K562 (cell line): ENCODE measurements around the gene POU4F2. TPM values are rescaled to one million over a fixed set of nuclear protein-coding genes. Genes with fewer than 3 reads are reported as not detected.

Source experiments
- ATAC-seq: fragments of 200-7000 bp; cut with Tn5 transposase; 3 replicates; pipeline ENCODE4 v1.9.1; 2020; ENCODE audit warnings: moderate library complexity
- BruUV-seq: library from RNA; stranded (reverse); fragments of 400-500 nt; replicated peaks from 2 replicates; lab custom pipeline; 2021; lab: Mats Ljungman, UMichigan
- CTCF ChIA-PET: fragments of 300-600 bp; formaldehyde crosslinking; extraction: SDS; loops from one replicate; lab custom pipeline; 2021; ENCODE audit warnings: low intra/inter-chr PET ratio; lab: Yijun Ruan, JAX
- POLR2A ChIA-PET: fragments of 300-600, 350-650 bp; sonication (Branson Sonifier 250); formaldehyde crosslinking; extraction: SDS; loops from one replicate; lab custom pipeline; 2021; ENCODE audit warnings: antibody characterized with exemption, inconsistent platforms; lab: Yijun Ruan, JAX
- DNase-seq, 4 experiments: peaks; one replicate each; pipeline versions ENCODE4 v3.0.0 to v3.0.0-alpha.2; 2011 to 2018; ENCODE audit warnings: low spot score in 3 of 4, mixed read lengths in 3 of 4; ENCODE audit errors: extremely low read depth in 1 of 4
- FAIRE-seq: peaks from 2 replicates; lab custom pipeline; 2011; peaks lifted over from hg19 to GRCh38; lab: Jason Lieb, UNC
- H2AFZ ChIP-seq: 2 replicates; pipeline ENCODE4 v1.6.0; 2011; ENCODE audit warnings: low read depth, low read length, control low read depth, inconsistent platforms
- H3K27ac ChIP-seq: fragments of 200-600 bp; 3 replicates; pipeline ENCODE4 v1.8.0; 2011; ENCODE audit warnings: low read depth, mild to moderate bottlenecking, control low read depth, inconsistent platforms, low read length, moderate library complexity, mixed read lengths; ENCODE audit errors: extremely low read depth
- H3K27me3 ChIP-seq, 2 experiments: fragments of 300-600 bp in 1 of 2; 2 replicates in 1 of 2; 3 replicates in 1 of 2; pipeline versions ENCODE4 v1.6.0 to v1.8.0; 2011; ENCODE audit warnings: inconsistent platforms in 2 of 2, low read length in 2 of 2, mild to moderate bottlenecking in 1 of 2, mixed read lengths in 1 of 2, moderate library complexity in 1 of 2; ENCODE audit not compliant: control insufficient read depth in 2 of 2, insufficient read depth in 2 of 2
- H3K36me3 ChIP-seq: fragments of 300-600 bp; 3 replicates; pipeline ENCODE4 v1.8.0; 2011; ENCODE audit warnings: mild to moderate bottlenecking, low read length, inconsistent platforms; ENCODE audit not compliant: control insufficient read depth, insufficient read depth
- H3K4me1 ChIP-seq, 2 experiments: fragments of 200-600 bp in 1 of 2; replicated peaks in 1 of 2; 2 replicates in 1 of 2; 3 replicates in 1 of 2; pipeline versions ENCODE4 v1.5.1 to v1.8.0; 2011; ENCODE audit warnings: inconsistent platforms in 2 of 2, low read length in 2 of 2, mild to moderate bottlenecking in 1 of 2, mixed read lengths in 1 of 2, moderate library complexity in 1 of 2; ENCODE audit not compliant: control insufficient read depth in 2 of 2, insufficient read depth in 2 of 2
- H3K4me2 ChIP-seq: 2 replicates; pipeline ENCODE4 v1.6.1; 2011; ENCODE audit warnings: low read length, control low read depth, inconsistent platforms, mixed read lengths; ENCODE audit not compliant: insufficient read depth
- H3K4me3 ChIP-seq: fragments of 200-600 bp; sonication (generic), shearing (Covaris generic); 2 replicates; pipeline ENCODE4 v1.5.1; 2016; ENCODE audit warnings: control low read depth, inconsistent platforms
- H3K79me2 ChIP-seq: fragments of 200-600 bp; 3 replicates; pipeline ENCODE4 v1.8.0; 2011; ENCODE audit warnings: low read length, inconsistent platforms; ENCODE audit not compliant: control insufficient read depth, insufficient read depth
- H3K9ac ChIP-seq, 2 experiments: 2 replicates each; pipeline versions ENCODE4 v1.6.0 to v1.6.1; 2011; ENCODE audit warnings: low read depth in 2 of 2, low read length in 2 of 2, control low read depth in 1 of 2, inconsistent platforms in 1 of 2, mild to moderate bottlenecking in 1 of 2, mixed read lengths in 1 of 2; ENCODE audit not compliant: insufficient read depth in 1 of 2
- H3K9me1 ChIP-seq: one replicate; pipeline ENCODE4 v1.6.0; 2011; ENCODE audit warnings: inconsistent platforms, mild to moderate bottlenecking, low read length, moderate library complexity; ENCODE audit not compliant: control insufficient read depth, insufficient read depth
- H3K9me3 ChIP-seq: replicated peaks from 2 replicates; pipeline ENCODE4 v1.5.1; 2011; ENCODE audit warnings: low read depth, low read length, inconsistent platforms; ENCODE audit not compliant: control insufficient read depth, insufficient read depth
- H4K20me1 ChIP-seq: replicated peaks from 2 replicates; pipeline ENCODE4 v1.6.1; 2011; ENCODE audit warnings: low read length, inconsistent platforms, mixed read lengths; ENCODE audit not compliant: control insufficient read depth, insufficient read depth
- BCOR ChIP-seq: fragments of 450-650 bp; IDR thresholded peaks from 2 replicates; pipeline ENCODE4 v1.6.1; 2016
- CREM ChIP-seq: IDR thresholded peaks from 2 replicates; pipeline ENCODE4 v1.6.1; 2014; ENCODE audit warnings: antibody characterized with exemption, low read depth
- ESRRB ChIP-seq: fragments of 250-450 bp; sonication (Bioruptor Pico); IDR thresholded peaks from 2 replicates; pipeline ENCODE4 v1.5.0; 2020; ENCODE audit warnings: mild to moderate bottlenecking, moderate library complexity, borderline replicate concordance
- KAT2B ChIP-seq: IDR thresholded peaks from one replicate; pipeline ENCODE4 v1.6.1; 2012; ENCODE audit warnings: low read depth, mild to moderate bottlenecking, control low read depth, inconsistent platforms, low read length, moderate library complexity
- L3MBTL2 ChIP-seq: fragments of 450-650 bp; IDR thresholded peaks from 2 replicates; pipeline ENCODE4 v1.6.1; 2016; ENCODE audit warnings: mild to moderate bottlenecking, moderate library complexity
- TAF15 ChIP-seq: fragments of 200-400 bp; formaldehyde crosslinking; IDR thresholded peaks from 2 replicates; pipeline ENCODE4 v1.6.1; 2017; ENCODE audit warnings: mild to moderate bottlenecking, low read depth, low read length, moderate library complexity
- XRCC5 ChIP-seq: fragments of 200-400 bp; formaldehyde crosslinking; IDR thresholded peaks from 2 replicates; pipeline ENCODE4 v1.6.1; 2017; ENCODE audit warnings: low read depth, mild to moderate bottlenecking, low read length
- ZNF239 ChIP-seq: fragments of 250-450 bp; sonication (Bioruptor Pico); IDR thresholded peaks from 2 replicates; pipeline ENCODE4 v1.4.0; 2020; ENCODE audit warnings: mild to moderate bottlenecking
- ZNF507 ChIP-seq: conservative IDR thresholded peaks from 2 replicates; pipeline ENCODE4 v1.6.1; 2017; ENCODE audit warnings: missing genetic modification characterization, missing compliant biosample characterization
- ZNF668 ChIP-seq: fragments of 250-450 bp; sonication (Bioruptor Pico); IDR thresholded peaks from 2 replicates; pipeline ENCODE4 v1.8.0; 2022; ENCODE audit warnings: mild to moderate bottlenecking, inconsistent platforms
- ZNF780A ChIP-seq: fragments of 250-450 bp; sonication (Bioruptor Pico); IDR thresholded peaks from 2 replicates; pipeline ENCODE4 v1.5.0; 2021; ENCODE audit warnings: mild to moderate bottlenecking
- WGBS: fragments of 100-300 bp; shearing (Covaris generic); methylation state at CpG from one replicate; pipeline ENCODE4 v1.1.6; 2016; ENCODE audit warnings: low coverage, mixed read lengths; ENCODE audit not compliant: insufficient coverage; ENCODE audit errors: missing lambda C conversion rate; 5-methylcytosine and 5-hydroxymethylcytosine counted together
- in situ Hi-C: fragments of 300-500 bp; cut with MboI; formaldehyde crosslinking; loops from 4 replicates; pipeline ENCODE4 v1.15.0; 2018; ENCODE audit warnings: inconsistent platforms, mixed read lengths
- intact Hi-C: fragments of 100-400 bp; cut with micrococcal nuclease; formaldehyde crosslinking; loops from 2 replicates; pipeline ENCODE4 v1.14.2; 2022
- polyA plus RNA-seq, 8 experiments: library from polyadenylated mRNA; depleted of rRNA in 4 of 8; stranded (reverse) in 5 of 8; unstranded in 3 of 8; fragments of >200 nt; fragmentation: Nextera tagmentation in 2 of 8; fragmentation: Illumina TruSeq in 1 of 8; extraction: Ambion mirVana in 2 of 8; extraction: Trizol in 1 of 8; gene quantifications; 2 replicates each; pipeline versions ENCODE4 v1.2.1 to v1.2.3, GENCODE V29; 2011 to 2014; ENCODE audit warnings: inconsistent platforms in 1 of 8, missing spikeins in 1 of 8
- total RNA-seq, 7 experiments: library from RNA; depleted of rRNA in 6 of 7; stranded (reverse); fragments of >200 nt in 6 of 7; fragmentation: Illumina TruSeq in 2 of 7; extraction: Trizol in 2 of 7; gene quantifications; 2 replicates each; pipeline versions ENCODE4 v1.2.1 to v1.2.3, GENCODE V29; 2011 to 2021; ENCODE audit warnings: low replicate concordance in 1 of 7
- TF ChIP-seq, protein P1 (sequence below): fragments of 450-650 bp; conservative IDR thresholded peaks from 2 replicates; pipeline ENCODE4 v1.6.1; 2016; ENCODE audit warnings: missing genetic modification characterization, low read depth, mild to moderate bottlenecking, missing compliant biosample characterization, moderate library complexity

The POU4F2 gene
- total and polyA plus RNA-seq, 9 of the 15 experiments (the other 6 are each of a cell fraction or from before 2014, with no cell fraction given) = not detected

DNA sequence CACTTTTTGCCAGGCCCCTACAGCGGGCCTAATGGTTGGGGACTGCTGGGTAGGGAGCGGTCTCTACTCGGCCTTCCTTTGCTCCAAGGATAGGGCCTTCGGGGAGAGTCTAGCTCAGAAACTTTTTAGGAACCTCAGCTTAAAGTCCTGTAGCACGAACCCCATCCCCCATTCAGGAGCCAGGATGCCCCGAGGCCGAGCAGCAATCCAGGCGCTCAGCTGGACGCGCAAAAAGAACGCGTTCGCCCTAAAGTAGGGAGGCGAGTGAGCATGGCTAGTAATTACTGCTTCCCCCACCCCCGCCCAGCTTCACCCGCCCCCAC lies 9.7 kb downstream of the POU4F2 start (continued):
- no peak for TF ChIP-seq ESRRB (CRISPR knock-in tag)
- TF ChIP-seq TAF15 = no peak

DNA sequence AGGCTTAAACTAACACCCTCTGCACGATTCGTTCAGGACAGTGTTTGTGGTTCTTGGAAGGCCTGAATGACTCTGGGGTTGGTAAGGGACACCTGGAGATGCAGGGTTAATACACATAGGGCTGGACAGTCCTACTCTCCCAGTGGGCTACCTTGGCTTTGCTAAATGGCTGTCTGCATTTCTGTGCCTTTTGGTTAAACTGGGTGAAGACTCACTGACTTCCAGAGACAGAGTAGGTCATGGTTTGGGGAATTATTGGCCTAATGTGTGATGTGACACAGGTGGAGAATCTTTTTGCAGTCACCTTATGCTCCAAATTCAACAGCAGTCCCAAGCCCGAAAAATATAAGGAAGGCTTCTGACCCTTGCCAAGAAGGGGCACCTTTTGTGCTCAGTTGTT lies 10.5 kb downstream of the POU4F2 start:
- Histone ChIP-seq H3K27me3 (peaks cover 0 to 8% of the 10 kb centered on the region in 2 experiments; a peak in 3 of 5 replicates), H3K9me3 (no peaks in the 10 kb centered on the region), H3K9me1 (no peaks in the 10 kb centered on the region), H4K20me1 (no peaks in the 10 kb centered on the region), H3K27ac (no peak overlapping the region), H3K4me1 (no peaks in the 10 kb centered on the region), H3K4me2 (no peak overlapping the region), H3K4me3 (no peak overlapping the region), H3K9ac (no peak overlapping the region), H3K79me2 (no peaks in the 10 kb centered on the region), H3K36me3 (no peaks in the 10 kb centered on the region), H2AFZ (no peak overlapping the region)
- BruUV-seq = no TSS peak
- no peak for FAIRE-seq
- ATAC-seq = no peak
- no peak for DNase-seq
- CTCF ChIA-PET = no interaction called here
- TF ChIP-seq ZNF507 (tag) = no peak
- TF ChIP-seq ZNF668 (CRISPR knock-in tag) = no peak
- intact Hi-C loops (loop anchor here (10.0 kb wide), 1 partner anchor 304 kb away; no protein-coding TSS in a partner anchor), in situ Hi-C loops (no loop called here)
- POLR2A ChIA-PET = no interaction called here
- 0% methylated on average over 3 of the region's 3 CpGs for WGBS

DNA sequence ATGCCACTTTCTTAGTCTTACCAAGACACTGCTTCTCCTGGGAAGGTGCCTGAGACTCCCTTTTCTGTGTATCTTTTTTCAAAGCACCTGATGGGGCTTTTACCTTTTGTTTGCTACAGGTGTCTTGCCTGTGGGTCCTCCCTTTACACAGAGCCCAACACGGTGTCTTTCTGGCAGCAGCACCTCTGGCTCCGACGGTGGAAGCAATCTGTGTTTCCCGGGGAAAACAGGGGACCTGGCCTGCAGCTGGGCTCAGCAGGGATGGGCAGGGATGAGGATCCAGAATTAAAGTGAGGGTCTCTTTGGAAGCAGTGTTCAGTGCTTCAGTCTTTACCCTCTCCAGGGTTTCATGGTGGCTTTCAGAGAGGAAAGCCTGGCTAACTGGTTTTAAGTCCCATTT lies 11.3 kb downstream of the POU4F2 start:
- intact Hi-C loops = no loop called here
- H3K27me3 ChIP-seq = peaks cover 0 to 8% of the 10 kb centered on the region in 2 experiments; a peak in 3 of 5 replicates
- no peaks in the 10 kb centered on the region for H3K36me3 ChIP-seq
- CTCF ChIA-PET = no interaction called here
- H3K79me2 ChIP-seq = no peaks in the 10 kb centered on the region
- BruUV-seq = no TSS peak
- H2AFZ ChIP-seq = no peak overlapping the region
- WGBS = 0% methylated on average over 4 of the region's 4 CpGs
- no peaks in the 10 kb centered on the region for H3K9me1 ChIP-seq
- FAIRE-seq (no peak), DNase-seq (no peak), ATAC-seq (no peak)
- no peaks in the 10 kb centered on the region for H3K4me1 ChIP-seq
- no peak overlapping the region for H3K4me3 ChIP-seq
- in situ Hi-C loops = no loop called here
- no peak overlapping the region for H3K27ac ChIP-seq
- no peak overlapping the region for H3K4me2 ChIP-seq
- POLR2A ChIA-PET = no interaction called here
- no peaks in the 10 kb centered on the region for H3K9me3 ChIP-seq
- no peaks in the 10 kb centered on the region for H4K20me1 ChIP-seq
- H3K9ac ChIP-seq = no peak overlapping the region
- TF ChIP-seq XRCC5 (no peak), L3MBTL2 (no peak), ZNF239 (CRISPR knock-in tag) (no peak), KAT2B (no peak), BCOR (no peak), ZNF780A (CRISPR knock-in tag) (no peak), CREM (no peak)
- TF ChIP-seq, protein P1, sequence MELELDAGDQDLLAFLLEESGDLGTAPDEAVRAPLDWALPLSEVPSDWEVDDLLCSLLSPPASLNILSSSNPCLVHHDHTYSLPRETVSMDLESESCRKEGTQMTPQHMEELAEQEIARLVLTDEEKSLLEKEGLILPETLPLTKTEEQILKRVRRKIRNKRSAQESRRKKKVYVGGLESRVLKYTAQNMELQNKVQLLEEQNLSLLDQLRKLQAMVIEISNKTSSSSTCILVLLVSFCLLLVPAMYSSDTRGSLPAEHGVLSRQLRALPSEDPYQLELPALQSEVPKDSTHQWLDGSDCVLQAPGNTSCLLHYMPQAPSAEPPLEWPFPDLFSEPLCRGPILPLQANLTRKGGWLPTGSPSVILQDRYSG (tag) = no peak
